ENCODE results near the gene CDV3.

- TF ChIP-seq POLR2A (IDR thresholded peaks at IDR 0.05; ENCODE audit: low read depth, low read length) (no peak), CTCF (IDR thresholded peaks at IDR 0.05; ENCODE audit: extremely low read depth in 1 of 2, insufficient read depth in 1 of 2, low read depth in 1 of 2, low read length in 2 of 2) (no peak)
These were observed 19.8 kb downstream of the CDV3 start for GRCh38 chr3:133593243-133593642.

All from endothelial cell of umbilical vein (primary cell).